Measurements from ENCODE around the gene B9D1.

The B9D1 gene

DNA sequence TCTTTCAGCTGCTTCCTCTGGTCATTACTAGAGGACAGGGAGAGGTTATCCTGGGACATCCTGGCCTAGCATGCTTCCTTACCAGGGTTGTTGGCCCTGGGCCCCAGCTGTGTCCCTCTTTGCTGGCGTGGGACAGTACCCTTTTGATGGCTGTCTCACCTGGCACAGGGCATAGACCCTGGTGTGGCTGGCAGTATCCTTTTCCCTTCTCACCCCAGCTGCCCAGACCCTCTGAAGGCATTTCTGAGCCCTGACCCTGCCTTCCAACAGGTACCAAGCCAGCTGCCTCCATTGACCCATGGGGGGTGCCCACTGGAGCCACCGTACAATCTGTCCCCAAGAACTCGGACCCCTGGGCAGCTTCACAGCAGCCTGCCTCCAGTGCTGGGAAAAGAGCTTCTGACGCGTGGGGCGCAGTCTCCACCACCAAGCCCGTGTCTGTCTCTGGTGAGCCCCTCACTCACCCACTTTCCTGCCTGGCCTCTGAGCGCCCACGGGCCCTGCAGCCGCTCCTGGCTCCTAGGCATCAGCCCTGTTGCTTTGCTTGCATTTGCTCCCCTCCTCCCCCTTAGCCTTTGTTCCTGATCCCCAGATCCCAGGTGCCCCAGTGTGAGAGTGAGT is 34.0 kb downstream of the B9D1 start:
- Histone ChIP-seq H4K20me1 (ENCODE audit: low read depth, low read length) (no peaks in the 10 kb centered on the region), H3K27me3 (ENCODE audit: low read length) (no peaks in the 10 kb centered on the region), H3K9me2 (replicated peaks; ENCODE audit: insufficient read depth, low read length) (no peaks in the 10 kb centered on the region), H3K4me3 (ENCODE audit: insufficient read depth, low read length, poor library complexity, severe bottlenecking) (no peak overlapping the region), H3K9ac (ENCODE audit: low read length) (no peak overlapping the region), H3K4me2 (ENCODE audit: low read depth, low read length, poor library complexity, severe bottlenecking) (no peak overlapping the region), H3K27ac (ENCODE audit: low read depth, low read length) (no peak overlapping the region), H2AFZ (ENCODE audit: low read depth, low read length, severe bottlenecking) (no peak overlapping the region), H3F3A (ENCODE audit: insufficient read depth) (no peaks in the 10 kb centered on the region), H3K36me3 (ENCODE audit: low read length) (no peaks in the 10 kb centered on the region), H3K79me2 (ENCODE audit: insufficient read depth, low read length) (no peaks in the 10 kb centered on the region), H3K9me3 (ENCODE audit: insufficient read depth, low read length) (no peaks in the 10 kb centered on the region)
- TF ChIP-seq, protein P1, sequence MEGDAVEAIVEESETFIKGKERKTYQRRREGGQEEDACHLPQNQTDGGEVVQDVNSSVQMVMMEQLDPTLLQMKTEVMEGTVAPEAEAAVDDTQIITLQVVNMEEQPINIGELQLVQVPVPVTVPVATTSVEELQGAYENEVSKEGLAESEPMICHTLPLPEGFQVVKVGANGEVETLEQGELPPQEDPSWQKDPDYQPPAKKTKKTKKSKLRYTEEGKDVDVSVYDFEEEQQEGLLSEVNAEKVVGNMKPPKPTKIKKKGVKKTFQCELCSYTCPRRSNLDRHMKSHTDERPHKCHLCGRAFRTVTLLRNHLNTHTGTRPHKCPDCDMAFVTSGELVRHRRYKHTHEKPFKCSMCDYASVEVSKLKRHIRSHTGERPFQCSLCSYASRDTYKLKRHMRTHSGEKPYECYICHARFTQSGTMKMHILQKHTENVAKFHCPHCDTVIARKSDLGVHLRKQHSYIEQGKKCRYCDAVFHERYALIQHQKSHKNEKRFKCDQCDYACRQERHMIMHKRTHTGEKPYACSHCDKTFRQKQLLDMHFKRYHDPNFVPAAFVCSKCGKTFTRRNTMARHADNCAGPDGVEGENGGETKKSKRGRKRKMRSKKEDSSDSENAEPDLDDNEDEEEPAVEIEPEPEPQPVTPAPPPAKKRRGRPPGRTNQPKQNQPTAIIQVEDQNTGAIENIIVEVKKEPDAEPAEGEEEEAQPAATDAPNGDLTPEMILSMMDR (IDR thresholded peaks at IDR 0.05; ENCODE audit: insufficient read depth, low read length, poor library complexity, severe bottlenecking), result no peak
- TF ChIP-seq EZH2phosphoT487 (conservative IDR thresholded peaks at IDR 0.05; ENCODE audit: low read length), result no peak

DNA sequence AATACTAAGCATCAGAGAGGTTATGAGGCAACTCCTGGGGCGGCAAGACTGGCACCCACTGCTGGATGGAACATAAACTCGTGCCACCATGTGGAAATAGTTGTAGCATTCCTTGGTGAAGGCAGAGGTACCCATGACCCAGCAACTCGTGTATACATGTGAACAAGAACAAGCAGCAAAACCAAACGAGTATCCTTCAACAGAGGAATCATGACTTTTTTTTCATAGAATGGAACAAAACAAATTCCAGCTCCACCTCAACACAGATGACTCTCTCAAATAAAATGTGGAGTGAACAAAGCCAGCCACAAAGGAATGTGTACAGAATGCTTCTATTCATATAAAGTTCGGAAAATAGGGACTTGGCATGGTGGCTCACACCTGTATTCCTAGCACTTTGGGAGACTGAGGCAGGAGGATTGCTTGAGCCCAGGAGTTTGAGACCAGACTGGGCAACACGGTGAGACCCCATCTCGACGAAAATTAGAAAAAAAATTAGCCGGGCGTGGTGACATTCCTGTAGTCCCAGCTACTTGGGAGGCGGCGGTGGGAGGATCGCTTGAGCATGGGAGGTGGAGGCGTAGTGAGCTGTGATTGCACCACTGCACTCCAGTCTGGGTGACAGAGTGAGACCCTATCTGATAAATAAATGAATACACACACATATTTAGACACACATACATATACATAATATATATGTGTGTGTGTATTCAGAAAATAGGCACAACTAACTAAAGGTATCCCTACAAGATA is 35.3 kb downstream of the B9D1 start:
- Histone ChIP-seq H4K20me1 (ENCODE audit: low read depth, low read length) (no peaks in the 10 kb centered on the region), H3K9me2 (replicated peaks; ENCODE audit: insufficient read depth, low read length) (no peaks in the 10 kb centered on the region), H3F3A (ENCODE audit: insufficient read depth) (no peaks in the 10 kb centered on the region), H3K4me3 (ENCODE audit: insufficient read depth, low read length, poor library complexity, severe bottlenecking) (no peak overlapping the region), H2AFZ (ENCODE audit: low read depth, low read length, severe bottlenecking) (no peak overlapping the region), H3K36me3 (ENCODE audit: low read length) (no peaks in the 10 kb centered on the region), H3K4me2 (ENCODE audit: low read depth, low read length, poor library complexity, severe bottlenecking) (no peak overlapping the region), H3K27ac (ENCODE audit: low read depth, low read length) (no peak overlapping the region), H3K9me3 (ENCODE audit: insufficient read depth, low read length) (no peaks in the 10 kb centered on the region), H3K27me3 (ENCODE audit: low read length) (no peaks in the 10 kb centered on the region), H3K9ac (ENCODE audit: low read length) (no peak overlapping the region), H3K79me2 (ENCODE audit: insufficient read depth, low read length) (no peaks in the 10 kb centered on the region)
- TF ChIP-seq, protein P1 (IDR thresholded peaks at IDR 0.05; ENCODE audit: insufficient read depth, low read length, poor library complexity, severe bottlenecking), result no peak
- TF ChIP-seq EZH2phosphoT487 (conservative IDR thresholded peaks at IDR 0.05; ENCODE audit: low read length), result no peak

DNA sequence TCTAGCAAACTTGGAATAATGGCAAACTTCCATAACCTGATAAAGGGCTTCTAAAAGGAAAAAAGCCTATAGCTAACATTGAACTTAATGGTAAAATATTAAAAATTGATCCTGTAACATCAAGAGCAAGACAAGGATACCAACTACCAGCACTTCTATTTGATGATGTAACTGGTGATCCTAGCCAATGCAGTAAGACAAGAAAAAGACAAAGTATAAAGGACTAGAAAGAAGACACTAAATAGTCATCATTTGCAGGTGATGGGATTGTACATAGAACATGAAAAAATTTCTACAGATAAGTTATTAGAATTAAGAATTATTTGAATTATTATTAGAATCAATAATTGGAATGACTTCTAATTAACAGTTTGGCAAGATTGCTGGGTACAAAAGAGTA is 37.0 kb downstream of the B9D1 start:
- Histone ChIP-seq H3K36me3 (ENCODE audit: low read length) (no peaks in the 10 kb centered on the region), H4K20me1 (ENCODE audit: low read depth, low read length) (no peaks in the 10 kb centered on the region), H3K79me2 (ENCODE audit: insufficient read depth, low read length) (no peaks in the 10 kb centered on the region), H3K9ac (ENCODE audit: low read length) (no peak overlapping the region), H3K27ac (ENCODE audit: low read depth, low read length) (no peak overlapping the region), H3K4me2 (ENCODE audit: low read depth, low read length, poor library complexity, severe bottlenecking) (no peak overlapping the region), H3K9me2 (replicated peaks; ENCODE audit: insufficient read depth, low read length) (no peaks in the 10 kb centered on the region), H3K9me3 (ENCODE audit: insufficient read depth, low read length) (no peaks in the 10 kb centered on the region), H2AFZ (ENCODE audit: low read depth, low read length, severe bottlenecking) (no peak overlapping the region), H3F3A (ENCODE audit: insufficient read depth) (no peaks in the 10 kb centered on the region), H3K4me3 (ENCODE audit: insufficient read depth, low read length, poor library complexity, severe bottlenecking) (no peak overlapping the region), H3K27me3 (ENCODE audit: low read length) (no peaks in the 10 kb centered on the region)
- no peak for TF ChIP-seq EZH2phosphoT487 (conservative IDR thresholded peaks at IDR 0.05; ENCODE audit: low read length)
- TF ChIP-seq, protein P1 (IDR thresholded peaks at IDR 0.05; ENCODE audit: insufficient read depth, low read length, poor library complexity, severe bottlenecking), result no peak

Data from SU-DHL-6 (cell line).